ENCODE results near the gene FBLN2. TPM values are rescaled to one million over a fixed set of nuclear protein-coding genes. Genes with fewer than 3 reads are reported as not detected.

Gene FBLN2
- total RNA-seq, 1 donor = 54.6 TPM

DNA sequence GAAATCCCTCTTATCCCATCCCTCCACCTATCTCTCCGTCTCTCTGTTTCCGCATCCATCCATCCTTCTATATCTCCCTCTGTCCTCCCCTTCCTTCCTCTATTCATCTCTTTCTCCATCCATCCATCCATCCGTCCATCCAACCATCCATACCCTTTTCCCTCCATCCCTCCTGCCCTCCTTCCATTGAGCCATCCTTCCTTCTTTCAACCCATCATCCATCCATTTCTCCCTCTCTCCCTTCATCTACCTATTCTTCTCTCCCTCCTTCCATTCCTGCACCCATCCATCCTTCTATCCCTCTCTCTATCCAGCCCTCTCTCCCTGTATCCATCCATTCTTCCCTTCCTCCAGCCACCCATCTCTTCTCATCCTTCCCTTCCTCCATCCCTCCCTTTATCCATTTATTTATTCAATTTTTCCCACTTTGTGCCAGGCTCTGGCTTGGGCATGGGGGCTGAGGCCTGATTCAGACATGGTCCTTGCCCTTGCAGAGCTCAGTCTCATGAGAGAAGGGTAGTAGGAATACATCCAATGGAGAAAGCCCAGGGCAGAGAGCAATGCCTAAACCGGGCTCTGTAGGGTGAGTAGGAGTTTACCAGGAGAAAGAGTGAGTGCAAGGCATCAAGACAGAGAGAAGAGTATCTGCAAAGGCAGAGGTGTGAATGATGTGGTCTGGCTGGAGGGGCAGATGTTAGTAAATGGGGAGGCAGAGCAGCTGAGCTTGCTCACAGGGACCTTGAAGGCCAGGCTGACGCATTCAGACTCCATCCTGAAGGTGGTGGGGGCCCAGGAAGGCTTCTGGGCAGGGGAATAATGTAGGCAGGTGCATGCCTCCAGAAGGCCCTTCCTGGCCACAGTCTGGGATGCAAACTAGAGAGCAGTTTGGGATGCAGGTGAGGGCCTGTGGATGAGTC is 19.5 kb upstream of the FBLN2 start:
- peaks cover 7% of the 10 kb centered on the region for H3K4me1 ChIP-seq (ENCODE audit: insufficient read depth, low read length)
- H3K27me3 ChIP-seq (ENCODE audit: insufficient read depth, low read length) = peaks cover 2% of the 10 kb centered on the region
- TF ChIP-seq CTCF (IDR thresholded peaks at IDR 0.05; ENCODE audit: extremely low read depth, low read depth, low read length) = no peak
- DNase-seq (ENCODE audit: insufficient read length, low spot score, missing footprints) = peak; percentile 4
- H3K4me2 ChIP-seq (ENCODE audit: insufficient read depth, low read length) = no peak overlapping the region
- no peaks in the 10 kb centered on the region for H3K9me3 ChIP-seq (ENCODE audit: low read depth, low read length)
- H3K4me3 ChIP-seq (ENCODE audit: insufficient read depth, low read length) = no peak overlapping the region
- H3K27ac ChIP-seq (ENCODE audit: low read depth, low read length) = no peak overlapping the region
- H3K79me2 ChIP-seq (ENCODE audit: insufficient read depth, low read length) = no peaks in the 10 kb centered on the region
- H2AFZ ChIP-seq (ENCODE audit: low read length) = no peak overlapping the region
- no peaks in the 10 kb centered on the region for H4K20me1 ChIP-seq (ENCODE audit: insufficient read depth, low read length)
- no peaks in the 10 kb centered on the region for H3K36me3 ChIP-seq (ENCODE audit: insufficient read depth, low read length)

GRCh38 chr3:13530241-13531009 is 18.5 kb upstream of the FBLN2 start:
- H2AFZ ChIP-seq (ENCODE audit: low read length) = no peak overlapping the region
- no peaks in the 10 kb centered on the region for H3K79me2 ChIP-seq (ENCODE audit: insufficient read depth, low read length)
- H3K27me3 ChIP-seq (ENCODE audit: insufficient read depth, low read length) = peaks cover 2% of the 10 kb centered on the region

DNA sequence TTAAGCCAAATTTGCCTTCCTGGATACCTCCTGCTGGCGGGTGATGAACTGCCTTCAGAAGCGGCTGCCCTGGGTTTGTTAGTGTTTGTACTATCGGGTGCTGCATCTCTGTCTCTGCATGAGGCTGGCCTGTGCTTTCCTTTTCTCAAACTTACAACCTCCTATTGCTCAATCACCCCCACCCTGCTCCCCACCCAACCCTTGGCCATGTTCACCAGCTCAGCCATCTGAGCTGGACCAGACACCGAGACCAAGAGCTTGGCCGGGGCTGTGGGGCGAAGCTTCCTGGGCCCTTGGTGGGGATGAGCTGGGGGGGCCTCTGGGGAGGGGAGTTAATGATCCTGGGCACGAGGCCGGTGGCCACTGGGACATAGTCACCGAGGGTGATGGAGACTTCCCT is 16.8 kb upstream of the FBLN2 start:
- DNase-seq (ENCODE audit: insufficient read length, low spot score, missing footprints) = peak; percentile 80
- Histone ChIP-seq H4K20me1 (ENCODE audit: insufficient read depth, low read length) (no peaks in the 10 kb centered on the region), H3K9me3 (ENCODE audit: low read depth, low read length) (no peaks in the 10 kb centered on the region), H3K27ac (ENCODE audit: low read depth, low read length) (no peak overlapping the region), H3K27me3 (ENCODE audit: insufficient read depth, low read length) (peaks cover 2% of the 10 kb centered on the region), H2AFZ (ENCODE audit: low read length) (no peak overlapping the region), H3K4me3 (ENCODE audit: insufficient read depth, low read length) (no peak overlapping the region), H3K79me2 (ENCODE audit: insufficient read depth, low read length) (no peaks in the 10 kb centered on the region), H3K4me2 (ENCODE audit: insufficient read depth, low read length) (no peak overlapping the region), H3K36me3 (ENCODE audit: insufficient read depth, low read length) (no peaks in the 10 kb centered on the region), H3K4me1 (ENCODE audit: insufficient read depth, low read length) (peaks cover 14% of the 10 kb centered on the region)
- TF ChIP-seq CTCF (IDR thresholded peaks at IDR 0.05; ENCODE audit: extremely low read depth, low read depth, low read length) = no peak

More at GRCh38 chr3:13530241-13531009, 18.5 kb upstream of the FBLN2 start:
- DNase-seq (ENCODE audit: insufficient read length, low spot score, missing footprints) = peak; percentile 26
- TF ChIP-seq CTCF (IDR thresholded peaks at IDR 0.05; ENCODE audit: extremely low read depth, low read depth, low read length) = no peak
- Histone ChIP-seq H3K4me3 (ENCODE audit: insufficient read depth, low read length) (no peak overlapping the region), H3K9me3 (ENCODE audit: low read depth, low read length) (no peaks in the 10 kb centered on the region), H4K20me1 (ENCODE audit: insufficient read depth, low read length) (no peaks in the 10 kb centered on the region), H3K4me1 (ENCODE audit: insufficient read depth, low read length) (peaks cover 8% of the 10 kb centered on the region), H3K4me2 (ENCODE audit: insufficient read depth, low read length) (no peak overlapping the region), H3K27ac (ENCODE audit: low read depth, low read length) (no peak overlapping the region), H3K36me3 (ENCODE audit: insufficient read depth, low read length) (no peaks in the 10 kb centered on the region)

DNA sequence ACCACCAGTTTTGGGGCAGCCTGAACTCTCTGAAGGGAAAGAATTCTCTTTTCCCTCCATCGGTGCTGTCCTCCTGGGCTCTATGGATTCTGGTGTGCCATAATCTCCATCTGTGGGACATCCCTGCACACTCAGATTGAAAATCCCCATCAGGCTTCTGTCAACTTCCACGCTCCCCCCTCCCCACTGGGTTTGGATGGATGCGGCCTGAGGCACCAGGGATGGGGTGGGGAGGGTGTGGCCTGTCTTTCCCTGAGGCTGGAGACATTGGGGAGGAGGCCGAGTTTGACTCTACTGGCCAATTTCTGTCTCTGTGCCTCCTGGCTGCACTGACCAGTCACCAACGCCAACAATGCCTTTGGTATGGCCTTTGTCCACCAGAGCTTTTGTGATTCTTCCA is 16.3 kb upstream of the FBLN2 start:
- no peaks in the 10 kb centered on the region for H4K20me1 ChIP-seq (ENCODE audit: insufficient read depth, low read length)
- no peaks in the 10 kb centered on the region for H3K79me2 ChIP-seq (ENCODE audit: insufficient read depth, low read length)
- no peaks in the 10 kb centered on the region for H3K36me3 ChIP-seq (ENCODE audit: insufficient read depth, low read length)
- H3K4me3 ChIP-seq (ENCODE audit: insufficient read depth, low read length) = no peak overlapping the region
- H3K4me1 ChIP-seq (ENCODE audit: insufficient read depth, low read length) = peaks cover 19% of the 10 kb centered on the region
- H3K9me3 ChIP-seq (ENCODE audit: low read depth, low read length) = no peaks in the 10 kb centered on the region
- DNase-seq (ENCODE audit: insufficient read length, low spot score, missing footprints) = peak; percentile 4
- no peak overlapping the region for H2AFZ ChIP-seq (ENCODE audit: low read length)
- TF ChIP-seq CTCF (IDR thresholded peaks at IDR 0.05; ENCODE audit: extremely low read depth, low read depth, low read length) = no peak
- no peak overlapping the region for H3K4me2 ChIP-seq (ENCODE audit: insufficient read depth, low read length)
- peaks cover 2% of the 10 kb centered on the region for H3K27me3 ChIP-seq (ENCODE audit: insufficient read depth, low read length)
- no peak overlapping the region for H3K27ac ChIP-seq (ENCODE audit: low read depth, low read length)

Data from osteoblast (primary cell).